ENCODE measurements around the gene FNDC3B. TPM values are rescaled to one million over a fixed set of nuclear protein-coding genes. Genes with fewer than 3 reads are reported as not detected.

FNDC3B gene
- total and polyA plus RNA-seq, 4 donors = 23.3 to 74.2 (median 32.9) TPM

DNA sequence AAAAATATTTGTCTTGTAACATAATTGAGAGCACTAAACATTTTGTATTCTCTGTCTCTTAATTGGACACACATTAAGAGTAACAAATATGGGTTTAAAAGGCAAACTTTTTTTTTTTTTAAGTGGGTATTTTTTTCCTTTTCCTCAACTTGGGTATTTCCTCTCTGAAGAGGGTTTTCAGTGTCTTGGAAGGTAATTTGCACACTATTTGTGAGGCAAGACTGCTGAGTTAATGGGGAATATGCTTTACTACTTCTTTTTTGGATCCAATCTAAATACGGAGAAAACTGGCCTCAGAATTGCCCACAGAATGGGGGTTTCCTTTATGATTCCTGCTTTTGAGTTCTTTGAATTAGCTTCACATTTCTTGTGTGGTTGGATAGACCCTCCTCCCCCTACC lies 105.2 kb downstream of the FNDC3B start (continued):
- no peak for TF ChIP-seq JUND (IDR thresholded peaks at IDR 0.05)
- TF ChIP-seq, protein P1, sequence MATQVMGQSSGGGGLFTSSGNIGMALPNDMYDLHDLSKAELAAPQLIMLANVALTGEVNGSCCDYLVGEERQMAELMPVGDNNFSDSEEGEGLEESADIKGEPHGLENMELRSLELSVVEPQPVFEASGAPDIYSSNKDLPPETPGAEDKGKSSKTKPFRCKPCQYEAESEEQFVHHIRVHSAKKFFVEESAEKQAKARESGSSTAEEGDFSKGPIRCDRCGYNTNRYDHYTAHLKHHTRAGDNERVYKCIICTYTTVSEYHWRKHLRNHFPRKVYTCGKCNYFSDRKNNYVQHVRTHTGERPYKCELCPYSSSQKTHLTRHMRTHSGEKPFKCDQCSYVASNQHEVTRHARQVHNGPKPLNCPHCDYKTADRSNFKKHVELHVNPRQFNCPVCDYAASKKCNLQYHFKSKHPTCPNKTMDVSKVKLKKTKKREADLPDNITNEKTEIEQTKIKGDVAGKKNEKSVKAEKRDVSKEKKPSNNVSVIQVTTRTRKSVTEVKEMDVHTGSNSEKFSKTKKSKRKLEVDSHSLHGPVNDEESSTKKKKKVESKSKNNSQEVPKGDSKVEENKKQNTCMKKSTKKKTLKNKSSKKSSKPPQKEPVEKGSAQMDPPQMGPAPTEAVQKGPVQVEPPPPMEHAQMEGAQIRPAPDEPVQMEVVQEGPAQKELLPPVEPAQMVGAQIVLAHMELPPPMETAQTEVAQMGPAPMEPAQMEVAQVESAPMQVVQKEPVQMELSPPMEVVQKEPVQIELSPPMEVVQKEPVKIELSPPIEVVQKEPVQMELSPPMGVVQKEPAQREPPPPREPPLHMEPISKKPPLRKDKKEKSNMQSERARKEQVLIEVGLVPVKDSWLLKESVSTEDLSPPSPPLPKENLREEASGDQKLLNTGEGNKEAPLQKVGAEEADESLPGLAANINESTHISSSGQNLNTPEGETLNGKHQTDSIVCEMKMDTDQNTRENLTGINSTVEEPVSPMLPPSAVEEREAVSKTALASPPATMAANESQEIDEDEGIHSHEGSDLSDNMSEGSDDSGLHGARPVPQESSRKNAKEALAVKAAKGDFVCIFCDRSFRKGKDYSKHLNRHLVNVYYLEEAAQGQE (IDR thresholded peaks at IDR 0.05) = no peak
- TF ChIP-seq SP1 (IDR thresholded peaks at IDR 0.05) = no peak
- TF ChIP-seq HNF4A (conservative IDR thresholded peaks at IDR 0.05) = no peak

DNA sequence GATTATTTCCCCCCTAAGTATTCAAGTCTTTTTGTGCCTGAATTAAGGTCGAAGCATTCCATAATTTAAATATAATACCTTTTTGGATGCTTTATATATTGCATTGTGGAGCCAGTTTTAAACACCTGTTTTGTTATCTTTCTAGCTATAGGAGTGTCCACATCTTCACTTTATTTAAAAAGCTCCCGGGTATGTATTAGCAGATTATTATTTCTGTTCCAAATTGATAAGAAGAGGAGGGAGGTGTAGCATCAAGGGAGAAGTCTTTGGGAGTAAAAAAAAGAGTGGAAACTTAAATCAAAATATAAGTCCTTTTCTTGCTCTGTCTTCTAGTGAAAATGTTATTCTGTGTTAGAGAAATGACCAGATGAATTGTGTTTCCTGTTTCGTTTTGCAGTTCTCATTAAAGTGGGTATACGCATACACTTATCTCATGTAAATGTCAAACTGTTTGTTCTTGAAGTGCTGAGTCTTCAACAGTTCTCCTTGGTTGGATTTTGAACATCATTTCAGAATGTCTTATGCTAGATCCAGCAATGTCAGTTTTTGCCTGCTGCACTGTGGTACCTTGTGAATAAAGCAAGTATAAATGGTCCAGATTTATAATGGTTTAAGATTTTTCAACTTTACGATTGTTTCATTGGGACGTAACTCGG lies 105.8 kb downstream of the FNDC3B start:
- WGBS = 77% methylated on average over 7 of the region's 7 CpGs
- no peak overlapping the region for H3K4me3 ChIP-seq (ENCODE audit: low read depth in 1 of 3, low read length in 3 of 3)
- H3K4me1 ChIP-seq (ENCODE audit: control insufficient read depth in 4 of 4, insufficient read depth in 4 of 4, low read length in 3 of 4) = peaks cover 3 to 30% (median 20%) of the 10 kb centered on the region in 4 donors
- H3K9ac ChIP-seq (ENCODE audit: low read depth in 1 of 2, low read length in 2 of 2) = no peak overlapping the region
- H3K36me3 ChIP-seq (ENCODE audit: control insufficient read depth in 4 of 4, insufficient read depth in 3 of 4, low read depth in 1 of 4, low read length in 3 of 4) = no peaks in the 10 kb centered on the region
- H3K27ac ChIP-seq (ENCODE audit: low read depth in 1 of 2, low read length in 2 of 2) = no peak overlapping the region
- TF ChIP-seq, protein P2, sequence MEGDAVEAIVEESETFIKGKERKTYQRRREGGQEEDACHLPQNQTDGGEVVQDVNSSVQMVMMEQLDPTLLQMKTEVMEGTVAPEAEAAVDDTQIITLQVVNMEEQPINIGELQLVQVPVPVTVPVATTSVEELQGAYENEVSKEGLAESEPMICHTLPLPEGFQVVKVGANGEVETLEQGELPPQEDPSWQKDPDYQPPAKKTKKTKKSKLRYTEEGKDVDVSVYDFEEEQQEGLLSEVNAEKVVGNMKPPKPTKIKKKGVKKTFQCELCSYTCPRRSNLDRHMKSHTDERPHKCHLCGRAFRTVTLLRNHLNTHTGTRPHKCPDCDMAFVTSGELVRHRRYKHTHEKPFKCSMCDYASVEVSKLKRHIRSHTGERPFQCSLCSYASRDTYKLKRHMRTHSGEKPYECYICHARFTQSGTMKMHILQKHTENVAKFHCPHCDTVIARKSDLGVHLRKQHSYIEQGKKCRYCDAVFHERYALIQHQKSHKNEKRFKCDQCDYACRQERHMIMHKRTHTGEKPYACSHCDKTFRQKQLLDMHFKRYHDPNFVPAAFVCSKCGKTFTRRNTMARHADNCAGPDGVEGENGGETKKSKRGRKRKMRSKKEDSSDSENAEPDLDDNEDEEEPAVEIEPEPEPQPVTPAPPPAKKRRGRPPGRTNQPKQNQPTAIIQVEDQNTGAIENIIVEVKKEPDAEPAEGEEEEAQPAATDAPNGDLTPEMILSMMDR (IDR thresholded peaks at IDR 0.05; ENCODE audit: low read depth, low read length, missing input control) = no peak
- TF ChIP-seq, protein P3, sequence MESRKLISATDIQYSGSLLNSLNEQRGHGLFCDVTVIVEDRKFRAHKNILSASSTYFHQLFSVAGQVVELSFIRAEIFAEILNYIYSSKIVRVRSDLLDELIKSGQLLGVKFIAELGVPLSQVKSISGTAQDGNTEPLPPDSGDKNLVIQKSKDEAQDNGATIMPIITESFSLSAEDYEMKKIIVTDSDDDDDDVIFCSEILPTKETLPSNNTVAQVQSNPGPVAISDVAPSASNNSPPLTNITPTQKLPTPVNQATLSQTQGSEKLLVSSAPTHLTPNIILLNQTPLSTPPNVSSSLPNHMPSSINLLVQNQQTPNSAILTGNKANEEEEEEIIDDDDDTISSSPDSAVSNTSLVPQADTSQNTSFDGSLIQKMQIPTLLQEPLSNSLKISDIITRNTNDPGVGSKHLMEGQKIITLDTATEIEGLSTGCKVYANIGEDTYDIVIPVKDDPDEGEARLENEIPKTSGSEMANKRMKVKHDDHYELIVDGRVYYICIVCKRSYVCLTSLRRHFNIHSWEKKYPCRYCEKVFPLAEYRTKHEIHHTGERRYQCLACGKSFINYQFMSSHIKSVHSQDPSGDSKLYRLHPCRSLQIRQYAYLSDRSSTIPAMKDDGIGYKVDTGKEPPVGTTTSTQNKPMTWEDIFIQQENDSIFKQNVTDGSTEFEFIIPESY (IDR thresholded peaks at IDR 0.05) = no peak
- TF ChIP-seq RAD21 (IDR thresholded peaks at IDR 0.05) (no peak), YY1 (IDR thresholded peaks at IDR 0.05) (no peak), FOXA1 (IDR thresholded peaks at IDR 0.05) (no peak)
- H3K9me3 ChIP-seq (ENCODE audit: control insufficient read depth in 4 of 4, low read length in 3 of 4) = no peaks in the 10 kb centered on the region
- no peak for DNase-seq (ENCODE audit: low spot score)
- H3K27me3 ChIP-seq (ENCODE audit: control insufficient read depth in 4 of 4, insufficient read depth in 4 of 4, low read length in 3 of 4) = no peaks in the 10 kb centered on the region

DNA sequence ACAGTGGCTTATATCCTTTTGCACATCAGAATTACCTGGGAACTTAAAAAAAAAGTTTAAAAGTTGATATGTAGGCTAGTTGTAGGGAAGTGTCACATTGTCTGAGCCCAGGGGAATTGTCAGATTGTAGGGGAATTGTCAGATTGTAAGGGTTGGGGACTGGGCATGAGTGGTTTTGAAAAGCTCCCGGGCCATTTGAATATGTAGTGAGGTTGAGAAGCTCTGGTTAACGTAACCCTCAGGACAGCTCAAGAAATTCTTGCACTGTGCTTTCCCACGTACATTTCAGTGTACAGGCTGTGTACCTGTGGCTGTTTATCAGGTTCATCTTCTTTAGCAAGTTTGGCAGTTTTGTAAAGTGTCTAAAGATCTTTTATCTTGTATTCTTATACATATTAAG lies 107.0 kb downstream of the FNDC3B start:
- no peak overlapping the region for H3K4me3 ChIP-seq (ENCODE audit: low read depth in 1 of 3, low read length in 3 of 3)
- DNase-seq (ENCODE audit: low spot score) = no peak
- no peaks in the 10 kb centered on the region for H3K9me3 ChIP-seq (ENCODE audit: control insufficient read depth in 4 of 4, low read length in 3 of 4)
- H3K9ac ChIP-seq (ENCODE audit: low read depth in 1 of 2, low read length in 2 of 2) = no peak overlapping the region
- 89% methylated on average over 3 of the region's 3 CpGs for WGBS
- no peaks in the 10 kb centered on the region for H3K36me3 ChIP-seq (ENCODE audit: control insufficient read depth in 4 of 4, insufficient read depth in 3 of 4, low read depth in 1 of 4, low read length in 3 of 4)
- H3K4me1 ChIP-seq (ENCODE audit: control insufficient read depth in 4 of 4, insufficient read depth in 4 of 4, low read length in 3 of 4) = peaks cover 3 to 18% (median 10%) of the 10 kb centered on the region in 4 donors
- no peaks in the 10 kb centered on the region for H3K27me3 ChIP-seq (ENCODE audit: control insufficient read depth in 4 of 4, insufficient read depth in 4 of 4, low read length in 3 of 4)
- no peak overlapping the region for H3K27ac ChIP-seq (ENCODE audit: low read depth in 1 of 2, low read length in 2 of 2)
- TF ChIP-seq, protein P2 (IDR thresholded peaks at IDR 0.05; ENCODE audit: low read depth, low read length, missing input control) = no peak
- TF ChIP-seq HNF4A (conservative IDR thresholded peaks at IDR 0.05) = no peak
- TF ChIP-seq FOXA2 (IDR thresholded peaks at IDR 0.05) = no peak
- TF ChIP-seq HNF4G (IDR thresholded peaks at IDR 0.05) = no peak
- TF ChIP-seq FOXA1 (IDR thresholded peaks at IDR 0.05) = no peak
- no peak for TF ChIP-seq GABPA (IDR thresholded peaks at IDR 0.05 in 1 of 2, conservative IDR thresholded peaks at IDR 0.05 in 1 of 2)
- TF ChIP-seq YY1 (IDR thresholded peaks at IDR 0.05) = no peak
- no peak for TF ChIP-seq RXRA (IDR thresholded peaks at IDR 0.05)
- TF ChIP-seq, protein P4, sequence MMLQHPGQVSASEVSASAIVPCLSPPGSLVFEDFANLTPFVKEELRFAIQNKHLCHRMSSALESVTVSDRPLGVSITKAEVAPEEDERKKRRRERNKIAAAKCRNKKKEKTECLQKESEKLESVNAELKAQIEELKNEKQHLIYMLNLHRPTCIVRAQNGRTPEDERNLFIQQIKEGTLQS (IDR thresholded peaks at IDR 0.05) = no peak
- TF ChIP-seq, protein P3 (IDR thresholded peaks at IDR 0.05) = no peak

Measured in liver (tissue), 9 donors.